Measurements from ENCODE around the gene TPSB2. TPM values are rescaled to one million over a fixed set of nuclear protein-coding genes. Genes with fewer than 3 reads are reported as not detected.

TPSB2 gene
- total RNA-seq, 1 experiment from 2014 or later: not detected

DNA sequence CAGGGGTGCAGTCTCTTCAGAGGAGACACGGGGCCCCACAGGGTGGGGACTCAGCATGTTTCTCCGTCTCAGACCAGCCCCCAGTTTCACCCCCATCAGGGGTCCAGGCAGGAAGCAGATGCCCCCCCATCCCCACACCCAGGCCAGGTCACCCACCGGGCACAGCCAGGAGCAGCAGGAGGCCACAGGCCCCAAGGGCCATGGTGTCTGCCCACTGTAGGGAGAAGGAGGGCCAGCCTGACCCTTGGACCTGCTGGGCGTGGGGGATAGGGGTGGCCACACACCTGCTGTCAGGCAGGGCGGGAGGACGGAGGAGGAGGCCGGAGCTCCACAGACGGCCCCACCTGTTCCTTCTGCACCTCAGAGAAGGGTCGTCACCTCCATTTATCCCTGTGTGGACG lies 4.9 kb downstream of the TPSB2 start, which contains the start of gene TPSG1:
TSS of gene TPSG1 (minus strand) at position 218 of the 401 bp plus-strand sequence. CDS start at position 202, 16 bp downstream.
- DNase-seq (ENCODE audit: low read depth, low spot score): no peak
- no peak for ATAC-seq
- H3K27ac ChIP-seq (ENCODE audit: low read depth, low read length): no peak within 1 kb of the TSS
- no peak within 1 kb of the TSS for H3K9ac ChIP-seq (ENCODE audit: low read length)
- H3K9me3 ChIP-seq (ENCODE audit: control insufficient read depth in 1 of 2, insufficient read depth in 1 of 2, low read depth in 1 of 2, low read length in 2 of 2): no peaks in the 10 kb centered on the region
- no peaks in the 10 kb centered on the region for H3K79me2 ChIP-seq (ENCODE audit: insufficient read depth, low read length)
- H3K4me3 ChIP-seq (replicated peaks in 1 of 2; ENCODE audit: low read depth in 1 of 2, low read length in 2 of 2): no peak within 1 kb of the TSS
- no peaks in the 10 kb centered on the region for H3K36me3 ChIP-seq (ENCODE audit: control insufficient read depth in 1 of 2, insufficient read depth in 2 of 2, low read length in 2 of 2)
- ChIA-PET RAD21 (ENCODE audit: low non-redundant PET in 1 of 2, low total read pairs in 2 of 2, uncharacterized antibody in 2 of 2, unreplicated experiment in 2 of 2) (no interaction called here), POLR2A (no interaction called here), CTCF (no interaction called here)
- no peaks in the 10 kb centered on the region for H3K27me3 ChIP-seq (ENCODE audit: insufficient read depth, low read length)
- H3K9me2 ChIP-seq (ENCODE audit: insufficient read depth): no peaks in the 10 kb centered on the region
- no peak within 1 kb of the TSS for H2AFZ ChIP-seq (ENCODE audit: low read depth, low read length, poor library complexity, severe bottlenecking)
- intact Hi-C loops (cut with micrococcal nuclease): no loop called here
- H3K4me2 ChIP-seq (ENCODE audit: low read length): no peak within 1 kb of the TSS
- H3K4me1 ChIP-seq (ENCODE audit: control insufficient read depth in 1 of 2, insufficient read depth in 2 of 2, low read length in 2 of 2): no peaks in the 10 kb centered on the region
- TF ChIP-seq EGR1 (IDR thresholded peaks at IDR 0.05; ENCODE audit: low read depth): no peak
- no peak for TF ChIP-seq TCF7L2 (IDR thresholded peaks at IDR 0.05; ENCODE audit: borderline replicate concordance, extremely low read depth, insufficient read depth, insufficient read length)
- TF ChIP-seq FOSL1 (IDR thresholded peaks at IDR 0.05; ENCODE audit: low read depth): no peak
- TF ChIP-seq POLR2AphosphoS5 (IDR thresholded peaks at IDR 0.05; ENCODE audit: low read depth, low read length): no peak
- TF ChIP-seq ZFX (IDR thresholded peaks at IDR 0.05): no peak
- no peak for TF ChIP-seq EZH2 (IDR thresholded peaks at IDR 0.05)
- TF ChIP-seq, protein P1, sequence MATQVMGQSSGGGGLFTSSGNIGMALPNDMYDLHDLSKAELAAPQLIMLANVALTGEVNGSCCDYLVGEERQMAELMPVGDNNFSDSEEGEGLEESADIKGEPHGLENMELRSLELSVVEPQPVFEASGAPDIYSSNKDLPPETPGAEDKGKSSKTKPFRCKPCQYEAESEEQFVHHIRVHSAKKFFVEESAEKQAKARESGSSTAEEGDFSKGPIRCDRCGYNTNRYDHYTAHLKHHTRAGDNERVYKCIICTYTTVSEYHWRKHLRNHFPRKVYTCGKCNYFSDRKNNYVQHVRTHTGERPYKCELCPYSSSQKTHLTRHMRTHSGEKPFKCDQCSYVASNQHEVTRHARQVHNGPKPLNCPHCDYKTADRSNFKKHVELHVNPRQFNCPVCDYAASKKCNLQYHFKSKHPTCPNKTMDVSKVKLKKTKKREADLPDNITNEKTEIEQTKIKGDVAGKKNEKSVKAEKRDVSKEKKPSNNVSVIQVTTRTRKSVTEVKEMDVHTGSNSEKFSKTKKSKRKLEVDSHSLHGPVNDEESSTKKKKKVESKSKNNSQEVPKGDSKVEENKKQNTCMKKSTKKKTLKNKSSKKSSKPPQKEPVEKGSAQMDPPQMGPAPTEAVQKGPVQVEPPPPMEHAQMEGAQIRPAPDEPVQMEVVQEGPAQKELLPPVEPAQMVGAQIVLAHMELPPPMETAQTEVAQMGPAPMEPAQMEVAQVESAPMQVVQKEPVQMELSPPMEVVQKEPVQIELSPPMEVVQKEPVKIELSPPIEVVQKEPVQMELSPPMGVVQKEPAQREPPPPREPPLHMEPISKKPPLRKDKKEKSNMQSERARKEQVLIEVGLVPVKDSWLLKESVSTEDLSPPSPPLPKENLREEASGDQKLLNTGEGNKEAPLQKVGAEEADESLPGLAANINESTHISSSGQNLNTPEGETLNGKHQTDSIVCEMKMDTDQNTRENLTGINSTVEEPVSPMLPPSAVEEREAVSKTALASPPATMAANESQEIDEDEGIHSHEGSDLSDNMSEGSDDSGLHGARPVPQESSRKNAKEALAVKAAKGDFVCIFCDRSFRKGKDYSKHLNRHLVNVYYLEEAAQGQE (IDR thresholded peaks at IDR 0.05; ENCODE audit: low read depth): no peak
- TF ChIP-seq POLR2A (IDR thresholded peaks at IDR 0.05; ENCODE audit: borderline replicate concordance, extremely low read depth, insufficient read depth, insufficient read length): no peak
- TF ChIP-seq JUND (IDR thresholded peaks at IDR 0.05): no peak
- no peak for TF ChIP-seq CBX3 (IDR thresholded peaks at IDR 0.05; ENCODE audit: low read depth)
- no peak for TF ChIP-seq SRF (IDR thresholded peaks at IDR 0.05; ENCODE audit: low read depth)
- no peak for TF ChIP-seq SIN3A (IDR thresholded peaks at IDR 0.05; ENCODE audit: low read depth)
- TF ChIP-seq SP1 (IDR thresholded peaks at IDR 0.05; ENCODE audit: low read depth): no peak
- TF ChIP-seq, protein P2, sequence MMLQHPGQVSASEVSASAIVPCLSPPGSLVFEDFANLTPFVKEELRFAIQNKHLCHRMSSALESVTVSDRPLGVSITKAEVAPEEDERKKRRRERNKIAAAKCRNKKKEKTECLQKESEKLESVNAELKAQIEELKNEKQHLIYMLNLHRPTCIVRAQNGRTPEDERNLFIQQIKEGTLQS (IDR thresholded peaks at IDR 0.05): no peak
- TF ChIP-seq YY1 (IDR thresholded peaks at IDR 0.05; ENCODE audit: extremely low read depth, insufficient replicate concordance, low read depth, low read length): no peak
- TF ChIP-seq, protein P3, sequence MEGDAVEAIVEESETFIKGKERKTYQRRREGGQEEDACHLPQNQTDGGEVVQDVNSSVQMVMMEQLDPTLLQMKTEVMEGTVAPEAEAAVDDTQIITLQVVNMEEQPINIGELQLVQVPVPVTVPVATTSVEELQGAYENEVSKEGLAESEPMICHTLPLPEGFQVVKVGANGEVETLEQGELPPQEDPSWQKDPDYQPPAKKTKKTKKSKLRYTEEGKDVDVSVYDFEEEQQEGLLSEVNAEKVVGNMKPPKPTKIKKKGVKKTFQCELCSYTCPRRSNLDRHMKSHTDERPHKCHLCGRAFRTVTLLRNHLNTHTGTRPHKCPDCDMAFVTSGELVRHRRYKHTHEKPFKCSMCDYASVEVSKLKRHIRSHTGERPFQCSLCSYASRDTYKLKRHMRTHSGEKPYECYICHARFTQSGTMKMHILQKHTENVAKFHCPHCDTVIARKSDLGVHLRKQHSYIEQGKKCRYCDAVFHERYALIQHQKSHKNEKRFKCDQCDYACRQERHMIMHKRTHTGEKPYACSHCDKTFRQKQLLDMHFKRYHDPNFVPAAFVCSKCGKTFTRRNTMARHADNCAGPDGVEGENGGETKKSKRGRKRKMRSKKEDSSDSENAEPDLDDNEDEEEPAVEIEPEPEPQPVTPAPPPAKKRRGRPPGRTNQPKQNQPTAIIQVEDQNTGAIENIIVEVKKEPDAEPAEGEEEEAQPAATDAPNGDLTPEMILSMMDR (IDR thresholded peaks at IDR 0.05 in 2 of 3, conservative IDR thresholded peaks at IDR 0.05 in 1 of 3; ENCODE audit: borderline replicate concordance in 1 of 3, insufficient read depth in 1 of 3, low read depth in 2 of 3, low read length in 2 of 3): no peak
- no peak for TF ChIP-seq ZNF274 (IDR thresholded peaks at IDR 0.05; ENCODE audit: low read depth, low read length)
- TF ChIP-seq EZH2phosphoT487 (IDR thresholded peaks at IDR 0.05; ENCODE audit: borderline replicate concordance): no peak
- no peak for TF ChIP-seq RAD21 (IDR thresholded peaks at IDR 0.05; ENCODE audit: low read depth)
- no peak for TF ChIP-seq CEBPB (IDR thresholded peaks at IDR 0.05; ENCODE audit: low read depth)
- H4K20me1 ChIP-seq (ENCODE audit: insufficient read depth): no peaks in the 10 kb centered on the region
- no TSS peak for BruUV-seq (replicated peaks)
